CD14-positive monocyte (primary cell): ENCODE data around the gene FAM24B. TPM values are rescaled to one million over a fixed set of nuclear protein-coding genes. Genes with fewer than 3 reads are reported as not detected.

Source experiments
- DNase-seq, 3 donors: peaks; one replicate each; pipeline ENCODE4 v3.0.0-alpha.2; 2011 to 2022
- H2AFZ ChIP-seq: 2 replicates; pipeline ENCODE4 v1.6.0; 2012; ENCODE audit warnings: mild to moderate bottlenecking, low read depth, low read length, inconsistent platforms; ENCODE audit not compliant: insufficient read depth, poor library complexity, severe bottlenecking
- H3K27ac ChIP-seq, 2 donors: 1 replicate in 1 of 2; 2 replicates in 1 of 2; pipeline ENCODE4 v1.5.1; 2012 to 2013; ENCODE audit warnings: low read length in 2 of 2, control low read depth in 1 of 2, inconsistent platforms in 1 of 2, low read depth in 1 of 2, mild to moderate bottlenecking in 1 of 2
- H3K27me3 ChIP-seq, 2 donors: one replicate each; pipeline versions ENCODE4 v1.6.0 to v1.6.1; 2011 to 2013; ENCODE audit warnings: low read length in 2 of 2; ENCODE audit not compliant: control insufficient read depth in 2 of 2, insufficient read depth in 2 of 2
- H3K36me3 ChIP-seq, 2 donors: replicated peaks in 1 of 2; 1 replicate in 1 of 2; 2 replicates in 1 of 2; pipeline versions ENCODE4 v1.5.1 to v1.6.1; 2012 to 2013; ENCODE audit warnings: low read length in 2 of 2, control low read depth in 1 of 2, inconsistent platforms in 1 of 2, mild to moderate bottlenecking in 1 of 2; ENCODE audit not compliant: insufficient read depth in 2 of 2, control insufficient read depth in 1 of 2
- H3K4me1 ChIP-seq, 2 donors: 1 replicate in 1 of 2; 2 replicates in 1 of 2; pipeline versions ENCODE4 v1.5.1 to v1.6.1; 2012 to 2013; ENCODE audit warnings: low read length in 2 of 2, control low read depth in 1 of 2, inconsistent platforms in 1 of 2, mild to moderate bottlenecking in 1 of 2, moderate library complexity in 1 of 2; ENCODE audit not compliant: insufficient read depth in 2 of 2, control insufficient read depth in 1 of 2
- H3K4me2 ChIP-seq: replicated peaks from 2 replicates; pipeline ENCODE3; 2012; ENCODE audit warnings: low read length, moderate library complexity, mild to moderate bottlenecking; ENCODE audit not compliant: poor library complexity, severe bottlenecking; ENCODE audit errors: extremely low read depth
- H3K4me3 ChIP-seq, 3 experiments: fragments of 200-600 bp in 1 of 3; sonication (generic) in 1 of 3; replicated peaks in 1 of 3; 1 replicate in 2 of 3; 2 replicates in 1 of 3; pipeline ENCODE4 v1.5.1; 2011 to 2013; ENCODE audit warnings: low read length in 3 of 3, mild to moderate bottlenecking in 3 of 3, control low read depth in 2 of 3, low read depth in 2 of 3, inconsistent platforms in 1 of 3, moderate library complexity in 1 of 3
- H3K79me2 ChIP-seq: 2 replicates; pipeline ENCODE4 v1.6.0; 2012; ENCODE audit warnings: mild to moderate bottlenecking, control low read depth, inconsistent platforms, low read length, moderate library complexity; ENCODE audit not compliant: insufficient read depth
- H3K9ac ChIP-seq: 2 replicates; pipeline ENCODE4 v1.6.0; 2017; ENCODE audit warnings: low read length, mild to moderate bottlenecking; ENCODE audit not compliant: insufficient read depth, poor library complexity, severe bottlenecking
- H3K9me3 ChIP-seq, 2 donors: replicated peaks in 1 of 2; 1 replicate in 1 of 2; 2 replicates in 1 of 2; pipeline versions ENCODE4 v1.5.1 to v1.6.1; 2012 to 2013; ENCODE audit warnings: low read length in 2 of 2, control low read depth in 1 of 2; ENCODE audit not compliant: control insufficient read depth in 1 of 2, insufficient read depth in 1 of 2
- H4K20me1 ChIP-seq: 2 replicates; pipeline ENCODE4 v1.6.0; 2012; ENCODE audit warnings: mild to moderate bottlenecking, low read length, control low read depth, moderate library complexity; ENCODE audit not compliant: insufficient read depth
- H3K27ac Mint-ChIP-seq, 7 donors: one replicate each; pipeline ENCODE4 v1.8.0; 2020; ENCODE audit warnings: mild to moderate bottlenecking in 7 of 7, mixed read lengths in 7 of 7, moderate library complexity in 6 of 7, inconsistent platforms in 2 of 7
- H3K27me3 Mint-ChIP-seq, 3 donors: one replicate each; pipeline ENCODE4 v1.8.0; 2021 to 2022; ENCODE audit warnings: low read depth in 3 of 3, mild to moderate bottlenecking in 3 of 3, mixed read lengths in 3 of 3, moderate library complexity in 3 of 3, inconsistent platforms in 1 of 3
- H3K36me3 Mint-ChIP-seq, 2 donors: one replicate each; pipeline ENCODE4 v1.8.0; 2020; ENCODE audit warnings: mixed read lengths in 2 of 2, inconsistent platforms in 1 of 2, mild to moderate bottlenecking in 1 of 2
- H3K4me1 Mint-ChIP-seq: one replicate; pipeline ENCODE4 v1.8.0; 2020; ENCODE audit warnings: mild to moderate bottlenecking, mixed read lengths
- H3K4me3 Mint-ChIP-seq, 2 donors: one replicate each; pipeline ENCODE4 v1.8.0; 2020; ENCODE audit warnings: mild to moderate bottlenecking in 2 of 2, mixed read lengths in 2 of 2, moderate library complexity in 1 of 2
- H3K9me3 Mint-ChIP-seq, 7 donors: one replicate each; pipeline ENCODE4 v1.8.0; 2020 to 2022; ENCODE audit warnings: mixed read lengths in 7 of 7, mild to moderate bottlenecking in 6 of 7, moderate library complexity in 6 of 7, inconsistent platforms in 2 of 7
- WGBS: methylation state at CpG from one replicate; pipeline ENCODE4 v1.1.5; 2013; ENCODE audit warnings: missing lambda C conversion rate; ENCODE audit not compliant: insufficient coverage; 5-methylcytosine and 5-hydroxymethylcytosine counted together
- intact Hi-C, 2 donors: fragments of 100-400 bp; cut with micrococcal nuclease; formaldehyde crosslinking; loops; one replicate each; pipeline versions ENCODE4 v1.15.0 to v1.15.1; 2023
- polyA plus RNA-seq, 3 donors: library from polyadenylated mRNA; depleted of rRNA in 1 of 3; unstranded in 2 of 3; stranded (reverse) in 1 of 3; fragments of 300-500 nt in 2 of 3; fragments of >200 nt in 1 of 3; fragmentation: Illumina TruSeq in 2 of 3; gene quantifications; 1 replicate in 2 of 3; 2 replicates in 1 of 3; pipeline ENCODE4 v1.2.3, GENCODE V29; 2012 to 2021
- TF ChIP-seq, protein P1 (sequence below): fragments of 200-600 bp; IDR thresholded peaks from one replicate; pipeline ENCODE4 v1.8.0; 2022; ENCODE audit warnings: antibody characterized with exemption, mild to moderate bottlenecking

The FAM24B gene
- polyA plus RNA-seq, 3 donors = 0.64 to 3.3 (median 2.3) TPM

DNA sequence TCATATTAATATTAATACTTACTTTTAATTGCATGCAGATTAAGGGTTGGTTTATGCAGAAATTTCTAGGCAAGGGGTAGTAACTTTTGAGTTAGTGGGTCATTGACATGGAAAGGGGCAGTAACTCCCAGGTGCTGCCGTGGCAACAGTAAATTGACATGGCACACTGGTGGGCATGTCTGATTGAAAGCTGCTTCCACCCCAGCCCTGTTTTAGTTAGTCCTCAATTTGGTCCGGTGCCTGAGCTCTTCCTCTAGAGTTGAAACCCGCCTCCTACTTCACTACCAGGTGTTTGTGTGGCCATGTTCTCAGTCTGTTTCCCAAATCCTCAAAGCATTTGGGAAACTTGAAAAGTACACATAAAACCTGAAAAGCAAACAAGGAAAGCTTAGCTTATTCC, 52.1 kb downstream of the FAM24B start:
- H3K4me2 ChIP-seq = no peak overlapping the region
- H3K79me2 ChIP-seq = no peaks in the 10 kb centered on the region
- no peak overlapping the region for H2AFZ ChIP-seq
- Mint-ChIP-seq H3K27me3 (peaks cover 2 to 5% (median 4%) of the 10 kb centered on the region in 3 donors), H3K27ac (no peak overlapping the region), H3K9me3 (peaks cover 0 to 11% (median 2%) of the 10 kb centered on the region in 7 donors), H3K4me1 (no peaks in the 10 kb centered on the region), H3K36me3 (peaks cover 3 to 9% of the 10 kb centered on the region in 2 donors), H3K4me3 (no peak overlapping the region)
- TF ChIP-seq, protein P1, sequence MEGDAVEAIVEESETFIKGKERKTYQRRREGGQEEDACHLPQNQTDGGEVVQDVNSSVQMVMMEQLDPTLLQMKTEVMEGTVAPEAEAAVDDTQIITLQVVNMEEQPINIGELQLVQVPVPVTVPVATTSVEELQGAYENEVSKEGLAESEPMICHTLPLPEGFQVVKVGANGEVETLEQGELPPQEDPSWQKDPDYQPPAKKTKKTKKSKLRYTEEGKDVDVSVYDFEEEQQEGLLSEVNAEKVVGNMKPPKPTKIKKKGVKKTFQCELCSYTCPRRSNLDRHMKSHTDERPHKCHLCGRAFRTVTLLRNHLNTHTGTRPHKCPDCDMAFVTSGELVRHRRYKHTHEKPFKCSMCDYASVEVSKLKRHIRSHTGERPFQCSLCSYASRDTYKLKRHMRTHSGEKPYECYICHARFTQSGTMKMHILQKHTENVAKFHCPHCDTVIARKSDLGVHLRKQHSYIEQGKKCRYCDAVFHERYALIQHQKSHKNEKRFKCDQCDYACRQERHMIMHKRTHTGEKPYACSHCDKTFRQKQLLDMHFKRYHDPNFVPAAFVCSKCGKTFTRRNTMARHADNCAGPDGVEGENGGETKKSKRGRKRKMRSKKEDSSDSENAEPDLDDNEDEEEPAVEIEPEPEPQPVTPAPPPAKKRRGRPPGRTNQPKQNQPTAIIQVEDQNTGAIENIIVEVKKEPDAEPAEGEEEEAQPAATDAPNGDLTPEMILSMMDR = no peak
- WGBS = 95% methylated on average over 3 of the region's 3 CpGs
- no peak overlapping the region for H3K9ac ChIP-seq
- DNase-seq = no peak
- no peaks in the 10 kb centered on the region for H3K36me3 ChIP-seq
- H3K4me3 ChIP-seq = no peak overlapping the region
- H3K27me3 ChIP-seq = no peaks in the 10 kb centered on the region
- H3K27ac ChIP-seq = no peak overlapping the region
- intact Hi-C loops = no loop called here
- no peaks in the 10 kb centered on the region for H4K20me1 ChIP-seq
- no peaks in the 10 kb centered on the region for H3K9me3 ChIP-seq
- no peaks in the 10 kb centered on the region for H3K4me1 ChIP-seq

DNA sequence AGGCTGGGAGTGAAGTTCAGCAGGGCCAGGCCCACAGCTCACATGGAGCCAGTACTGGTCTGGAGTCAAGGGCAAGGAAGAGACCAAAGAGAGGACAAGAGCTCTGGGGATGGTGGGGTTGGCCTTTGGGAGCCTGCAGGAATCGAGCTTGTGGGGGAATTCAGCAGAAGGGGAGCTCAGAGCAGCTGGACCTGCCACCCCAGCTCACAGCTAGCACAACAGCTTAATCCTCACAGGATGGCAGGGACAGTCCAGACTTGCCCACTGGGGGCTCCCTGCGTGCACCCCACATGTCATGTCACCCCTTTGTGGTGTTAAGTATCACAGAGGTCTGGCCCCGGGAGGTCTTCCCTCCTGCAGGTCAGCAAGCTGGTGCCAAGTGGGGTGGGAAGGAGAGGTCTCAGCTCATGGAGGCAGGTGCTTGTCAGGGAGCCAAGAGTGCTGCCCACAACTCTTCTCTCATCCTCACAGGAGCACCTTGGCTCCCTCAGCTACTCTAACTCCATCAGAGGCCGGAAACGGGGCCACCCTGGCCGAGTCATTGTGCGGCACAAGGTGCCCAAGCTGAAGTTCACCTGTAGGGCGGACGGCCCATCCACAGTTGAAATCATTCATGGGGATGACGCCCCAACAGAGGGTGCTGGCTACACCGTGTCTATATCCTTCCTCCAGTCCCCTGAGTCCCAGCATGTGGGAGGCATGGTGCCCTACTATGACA, 56.2 kb downstream of the FAM24B start:
- TF ChIP-seq, protein P1 = no peak
- DNase-seq = no peak
- Mint-ChIP-seq H3K27ac (no peak overlapping the region), H3K36me3 (no peaks in the 10 kb centered on the region), H3K27me3 (peaks cover 11 to 22% (median 12%) of the 10 kb centered on the region in 3 donors), H3K9me3 (peaks cover 0 to 24% (median 8%) of the 10 kb centered on the region in 7 donors), H3K4me1 (no peaks in the 10 kb centered on the region), H3K4me3 (no peak overlapping the region)
- no peak overlapping the region for H3K4me3 ChIP-seq
- H3K4me1 ChIP-seq = no peaks in the 10 kb centered on the region
- 91% methylated on average over 8 of the region's 11 CpGs for WGBS
- H3K79me2 ChIP-seq = no peaks in the 10 kb centered on the region
- no peaks in the 10 kb centered on the region for H4K20me1 ChIP-seq
- H3K27ac ChIP-seq = no peak overlapping the region
- no peak overlapping the region for H2AFZ ChIP-seq
- no peaks in the 10 kb centered on the region for H3K36me3 ChIP-seq
- no peak overlapping the region for H3K9ac ChIP-seq
- peaks cover 3 to 9% of the 10 kb centered on the region in 2 donors for H3K9me3 ChIP-seq
- peaks cover 0 to 9% of the 10 kb centered on the region in 2 donors for H3K27me3 ChIP-seq
- no peak overlapping the region for H3K4me2 ChIP-seq
- intact Hi-C loops = no loop called here
